ENCODE data around the gene ADAMTS17. TPM values are rescaled to one million over a fixed set of nuclear protein-coding genes. Genes with fewer than 3 reads are reported as not detected.

ADAMTS17 gene
- polyA plus RNA-seq, 2 of the 4 experiments (the other 2 are of a cell fraction) = 0.05 TPM; not detected in 1

DNA sequence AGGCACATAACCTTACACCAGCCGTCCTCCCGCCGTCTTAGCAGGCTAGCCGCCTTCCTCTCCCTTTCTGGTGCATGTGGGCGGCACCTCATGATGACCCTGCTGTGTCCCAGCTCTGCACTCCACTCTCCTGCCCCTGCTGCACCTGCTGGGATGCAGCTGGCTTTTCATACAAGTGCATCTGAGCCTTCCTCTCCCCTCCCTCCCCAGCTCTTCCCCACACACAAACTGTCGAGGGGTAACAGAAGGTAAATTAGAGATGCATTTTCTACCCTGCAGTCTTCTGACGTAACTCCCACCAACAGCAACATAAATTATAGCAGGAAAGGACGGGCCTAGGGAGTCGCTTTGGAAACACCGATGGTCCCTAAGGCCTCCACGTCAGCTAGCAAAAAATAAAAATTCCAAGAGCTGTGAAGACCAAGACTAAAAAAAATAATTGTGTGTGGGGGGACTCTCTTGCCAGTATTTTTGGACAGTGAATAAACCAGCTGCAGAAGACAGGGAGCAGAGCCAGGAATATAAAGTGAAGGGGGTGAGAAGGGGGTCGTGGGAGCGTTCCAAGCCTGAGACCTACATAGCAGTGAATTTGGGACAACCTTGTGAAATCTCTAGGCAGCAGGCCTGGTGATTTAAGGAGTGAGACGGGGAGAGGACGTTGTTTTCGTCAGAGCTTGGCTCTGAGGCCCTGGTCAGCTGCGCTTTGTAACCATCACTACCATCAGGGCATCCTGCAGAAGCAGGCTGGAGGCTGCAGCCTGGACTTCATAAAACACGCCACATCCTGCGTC is 216.2 kb downstream of the ADAMTS17 start:
- FAIRE-seq (no peak), ATAC-seq (no peak), DNase-seq (ENCODE audit: low read depth in 1 of 2, low spot score in 1 of 2) (no peak)
- no peaks in the 10 kb centered on the region for H3K4me1 ChIP-seq
- 45% methylated on average over 19 of the region's 19 CpGs for WGBS (ENCODE audit: missing lambda C conversion rate)
- H3K4me2 ChIP-seq = no peak overlapping the region
- H3K9me3 ChIP-seq = peaks cover 14% of the 10 kb centered on the region
- no peak overlapping the region for H3K4me3 ChIP-seq
- TF ChIP-seq RARB (CRISPR knock-in tag; IDR thresholded peaks at IDR 0.05) = no peak
- no peak for TF ChIP-seq ZNF302 (CRISPR knock-in tag; IDR thresholded peaks at IDR 0.05)
- no peak for TF ChIP-seq PHF8 (IDR thresholded peaks at IDR 0.05; ENCODE audit: borderline replicate concordance, low read depth)
- no peak for TF ChIP-seq SMC3 (IDR thresholded peaks at IDR 0.05)
- TF ChIP-seq, protein P1, sequence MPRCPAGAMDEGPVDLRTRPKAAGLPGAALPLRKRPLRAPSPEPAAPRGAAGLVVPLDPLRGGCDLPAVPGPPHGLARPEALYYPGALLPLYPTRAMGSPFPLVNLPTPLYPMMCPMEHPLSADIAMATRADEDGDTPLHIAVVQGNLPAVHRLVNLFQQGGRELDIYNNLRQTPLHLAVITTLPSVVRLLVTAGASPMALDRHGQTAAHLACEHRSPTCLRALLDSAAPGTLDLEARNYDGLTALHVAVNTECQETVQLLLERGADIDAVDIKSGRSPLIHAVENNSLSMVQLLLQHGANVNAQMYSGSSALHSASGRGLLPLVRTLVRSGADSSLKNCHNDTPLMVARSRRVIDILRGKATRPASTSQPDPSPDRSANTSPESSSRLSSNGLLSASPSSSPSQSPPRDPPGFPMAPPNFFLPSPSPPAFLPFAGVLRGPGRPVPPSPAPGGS (IDR thresholded peaks at IDR 0.05) = no peak
- TF ChIP-seq EP300 (IDR thresholded peaks at IDR 0.05) = no peak
- no peak for TF ChIP-seq HES2 (IDR thresholded peaks at IDR 0.05)
- TF ChIP-seq, protein P2, sequence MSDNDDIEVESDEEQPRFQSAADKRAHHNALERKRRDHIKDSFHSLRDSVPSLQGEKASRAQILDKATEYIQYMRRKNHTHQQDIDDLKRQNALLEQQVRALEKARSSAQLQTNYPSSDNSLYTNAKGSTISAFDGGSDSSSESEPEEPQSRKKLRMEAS (IDR thresholded peaks at IDR 0.05) = no peak
- TF ChIP-seq ELK1 (IDR thresholded peaks at IDR 0.05; ENCODE audit: low read depth, low read length) = no peak
- TF ChIP-seq HOXB13 (CRISPR knock-in tag; IDR thresholded peaks at IDR 0.05; ENCODE audit: low read depth) = no peak
- no peak for TF ChIP-seq CBX2 (IDR thresholded peaks at IDR 0.05; ENCODE audit: borderline replicate concordance, low read depth)
- TF ChIP-seq MYC (IDR thresholded peaks at IDR 0.05; ENCODE audit: borderline replicate concordance, low read length) = no peak
- no peak for TF ChIP-seq RFX5 (IDR thresholded peaks at IDR 0.05)
- no peak for TF ChIP-seq HEYL (CRISPR knock-in tag; IDR thresholded peaks at IDR 0.05)
- TF ChIP-seq CHD4 (IDR thresholded peaks at IDR 0.05; ENCODE audit: borderline replicate concordance) = no peak
- ChIA-PET POLR2A (no interaction called here), CTCF (interaction anchor here (0.8 to 1.1 kb wide), 3 partner anchors 10 to 165 kb away, joined by 3 read pairs; no protein-coding TSS in a partner anchor)
- H3K27ac ChIP-seq = no peak overlapping the region

GRCh38 chr15:100124936-100125335 is 216.8 kb downstream of the ADAMTS17 start:
- TF ChIP-seq MAZ (IDR thresholded peaks at IDR 0.05; ENCODE audit: borderline replicate concordance, low read depth, low read length) (no peak), GATA3 (IDR thresholded peaks at IDR 0.05; ENCODE audit: borderline replicate concordance) (no peak), JUNB (IDR thresholded peaks at IDR 0.05) (no peak), ESRRA (IDR thresholded peaks at IDR 0.05; ENCODE audit: borderline replicate concordance, low read length) (no peak), KDM1A (IDR thresholded peaks at IDR 0.05; ENCODE audit: low read depth) (no peak), BHLHE40 (IDR thresholded peaks at IDR 0.05; ENCODE audit: low read depth, low read length) (no peak), RFX5 (IDR thresholded peaks at IDR 0.05) (no peak), CHD2 (IDR thresholded peaks at IDR 0.05; ENCODE audit: low read length, partially characterized antibody) (no peak), HEYL (CRISPR knock-in tag; IDR thresholded peaks at IDR 0.05) (no peak), ELK1 (IDR thresholded peaks at IDR 0.05; ENCODE audit: low read depth, low read length) (no peak), TP53 (CRISPR knock-in tag; IDR thresholded peaks at IDR 0.05) (no peak), CBX2 (IDR thresholded peaks at IDR 0.05; ENCODE audit: borderline replicate concordance, low read depth) (no peak), CHD4 (IDR thresholded peaks at IDR 0.05; ENCODE audit: borderline replicate concordance) (no peak)
- TF ChIP-seq, protein P3, sequence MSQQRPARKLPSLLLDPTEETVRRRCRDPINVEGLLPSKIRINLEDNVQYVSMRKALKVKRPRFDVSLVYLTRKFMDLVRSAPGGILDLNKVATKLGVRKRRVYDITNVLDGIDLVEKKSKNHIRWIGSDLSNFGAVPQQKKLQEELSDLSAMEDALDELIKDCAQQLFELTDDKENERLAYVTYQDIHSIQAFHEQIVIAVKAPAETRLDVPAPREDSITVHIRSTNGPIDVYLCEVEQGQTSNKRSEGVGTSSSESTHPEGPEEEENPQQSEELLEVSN (IDR thresholded peaks at IDR 0.05; ENCODE audit: borderline replicate concordance, low read depth) = no peak
- TF ChIP-seq, protein P4, sequence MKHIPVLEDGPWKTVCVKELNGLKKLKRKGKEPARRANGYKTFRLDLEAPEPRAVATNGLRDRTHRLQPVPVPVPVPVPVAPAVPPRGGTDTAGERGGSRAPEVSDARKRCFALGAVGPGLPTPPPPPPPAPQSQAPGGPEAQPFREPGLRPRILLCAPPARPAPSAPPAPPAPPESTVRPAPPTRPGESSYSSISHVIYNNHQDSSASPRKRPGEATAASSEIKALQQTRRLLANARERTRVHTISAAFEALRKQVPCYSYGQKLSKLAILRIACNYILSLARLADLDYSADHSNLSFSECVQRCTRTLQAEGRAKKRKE (CRISPR knock-in tag; IDR thresholded peaks at IDR 0.05; ENCODE audit: low read depth) = no peak
- DNase-seq (ENCODE audit: low read depth in 1 of 2, low spot score in 1 of 2) (no peak), ATAC-seq (no peak), FAIRE-seq (no peak)
- 16% methylated on average over 5 of the region's 5 CpGs for WGBS (ENCODE audit: missing lambda C conversion rate)
- no peak overlapping the region for H3K4me2 ChIP-seq
- H3K27ac ChIP-seq = no peak overlapping the region
- peaks cover 14% of the 10 kb centered on the region for H3K9me3 ChIP-seq
- H3K4me3 ChIP-seq = no peak overlapping the region
- ChIA-PET CTCF (interaction anchor here (1.1 kb wide), 1 partner anchor 112 kb away, joined by 3 read pairs; no protein-coding TSS in a partner anchor), POLR2A (no interaction called here)
- H3K4me1 ChIP-seq = no peaks in the 10 kb centered on the region

Data from A549 (cell line).